Adrenal gland (tissue), 5 donors: ENCODE results near the gene ARL15.

ENCODE experiments used
- POLR2A ChIP-seq, 2 donors: fragments of 450-650 bp; IDR thresholded peaks; one replicate each; pipeline ENCODE4 v1.6.1; 2017; ENCODE audit warnings: antibody characterized with exemption in 2 of 2, mild to moderate bottlenecking in 2 of 2, moderate library complexity in 1 of 2
- TF ChIP-seq, protein P1 (sequence below), 6 experiments: fragments of 450-650 bp in 4 of 6; fragments of 200-600 bp in 2 of 6; sonication (generic) in 1 of 6; IDR thresholded peaks; 1 replicate in 5 of 6; 2 replicates in 1 of 6; pipeline versions ENCODE4 v1.5.1 to v1.8.0; 2016 to 2021; ENCODE audit warnings: antibody characterized with exemption in 6 of 6, mild to moderate bottlenecking in 2 of 6, moderate library complexity in 1 of 6
- donor health status: DM: no; HTN: no; CAD: no.

DNA sequence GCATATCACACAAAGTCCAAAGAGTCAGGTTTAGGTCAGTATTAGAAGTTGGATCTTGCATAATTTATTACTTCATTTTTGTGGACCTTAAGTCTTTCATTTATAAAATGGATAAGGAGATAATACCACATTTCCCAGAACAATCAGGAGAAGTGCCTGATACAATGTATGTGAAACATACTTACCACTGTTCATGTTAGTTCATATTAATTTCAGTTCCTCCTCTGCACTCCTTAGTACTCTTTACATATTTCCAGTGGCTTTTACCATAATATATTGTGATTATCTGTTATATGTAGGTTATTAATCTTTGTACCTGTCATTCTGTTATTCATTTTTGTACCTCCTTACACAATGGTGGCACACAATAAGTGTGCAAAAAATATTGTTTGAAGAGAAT lies 214.4 kb downstream of the ARL15 start:
- no peak for TF ChIP-seq POLR2A (IDR thresholded peaks at IDR 0.05)
- TF ChIP-seq, protein P1, sequence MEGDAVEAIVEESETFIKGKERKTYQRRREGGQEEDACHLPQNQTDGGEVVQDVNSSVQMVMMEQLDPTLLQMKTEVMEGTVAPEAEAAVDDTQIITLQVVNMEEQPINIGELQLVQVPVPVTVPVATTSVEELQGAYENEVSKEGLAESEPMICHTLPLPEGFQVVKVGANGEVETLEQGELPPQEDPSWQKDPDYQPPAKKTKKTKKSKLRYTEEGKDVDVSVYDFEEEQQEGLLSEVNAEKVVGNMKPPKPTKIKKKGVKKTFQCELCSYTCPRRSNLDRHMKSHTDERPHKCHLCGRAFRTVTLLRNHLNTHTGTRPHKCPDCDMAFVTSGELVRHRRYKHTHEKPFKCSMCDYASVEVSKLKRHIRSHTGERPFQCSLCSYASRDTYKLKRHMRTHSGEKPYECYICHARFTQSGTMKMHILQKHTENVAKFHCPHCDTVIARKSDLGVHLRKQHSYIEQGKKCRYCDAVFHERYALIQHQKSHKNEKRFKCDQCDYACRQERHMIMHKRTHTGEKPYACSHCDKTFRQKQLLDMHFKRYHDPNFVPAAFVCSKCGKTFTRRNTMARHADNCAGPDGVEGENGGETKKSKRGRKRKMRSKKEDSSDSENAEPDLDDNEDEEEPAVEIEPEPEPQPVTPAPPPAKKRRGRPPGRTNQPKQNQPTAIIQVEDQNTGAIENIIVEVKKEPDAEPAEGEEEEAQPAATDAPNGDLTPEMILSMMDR (IDR thresholded peaks at IDR 0.05): no peak
